WERI-Rb-1 (cell line): ENCODE data around the gene CDH23.

ENCODE experiments used
- DNase-seq: peaks from one replicate; pipeline ENCODE4 v3.0.0-alpha.2; 2020
- H3K27ac ChIP-seq: fragments of 250-450 bp; sonication (Bioruptor Pico); 2 replicates; pipeline ENCODE4 v1.5.1; 2020; ENCODE audit warnings: mild to moderate bottlenecking, moderate library complexity
- H3K27me3 ChIP-seq: fragments of 250-450 bp; sonication (Bioruptor Pico); 2 replicates; pipeline ENCODE4 v1.5.1; 2021; ENCODE audit warnings: mild to moderate bottlenecking, low read depth, moderate library complexity; ENCODE audit not compliant: insufficient read depth, severe bottlenecking
- H3K36me3 ChIP-seq: fragments of 250-450 bp; sonication (Bioruptor Pico); 2 replicates; pipeline ENCODE4 v1.5.1; 2020; ENCODE audit warnings: mild to moderate bottlenecking, moderate library complexity
- H3K4me3 ChIP-seq: 2 replicates; pipeline ENCODE4 v1.5.1; 2011; ENCODE audit warnings: low read depth, mild to moderate bottlenecking, control low read depth, low read length
- H3K9me3 ChIP-seq: fragments of 250-450 bp; sonication (Bioruptor Pico); 2 replicates; pipeline ENCODE4 v1.5.1; 2021; ENCODE audit warnings: mild to moderate bottlenecking, moderate library complexity; ENCODE audit not compliant: severe bottlenecking
- TF ChIP-seq, protein P1 (sequence below): IDR thresholded peaks from 2 replicates; pipeline ENCODE4 v1.5.1; 2011; ENCODE audit warnings: low read depth, mild to moderate bottlenecking, control low read depth, inconsistent platforms, low read length

Gene CDH23

DNA sequence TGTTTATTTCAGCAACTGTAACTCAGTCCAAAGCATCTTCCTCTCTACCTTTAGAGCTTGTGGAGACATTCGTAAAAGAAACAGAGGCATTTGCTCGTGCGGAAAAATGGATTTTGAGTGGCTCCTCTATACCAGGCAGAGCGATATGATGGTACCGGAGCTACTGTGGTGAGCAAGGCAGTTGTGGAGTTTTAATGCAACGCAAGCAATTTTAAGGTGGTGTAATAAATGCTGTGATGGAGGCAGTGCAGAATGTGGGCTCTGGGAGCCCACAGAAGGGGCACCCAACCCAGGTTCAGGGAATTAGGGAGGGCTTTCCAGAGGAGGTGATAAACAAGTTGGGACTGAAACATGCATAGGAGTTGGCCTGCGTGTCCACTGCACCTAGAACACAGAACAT, 149.5 kb downstream of the CDH23 start:
- no peak for DNase-seq
- no peaks in the 10 kb centered on the region for H3K27me3 ChIP-seq
- TF ChIP-seq, protein P1, sequence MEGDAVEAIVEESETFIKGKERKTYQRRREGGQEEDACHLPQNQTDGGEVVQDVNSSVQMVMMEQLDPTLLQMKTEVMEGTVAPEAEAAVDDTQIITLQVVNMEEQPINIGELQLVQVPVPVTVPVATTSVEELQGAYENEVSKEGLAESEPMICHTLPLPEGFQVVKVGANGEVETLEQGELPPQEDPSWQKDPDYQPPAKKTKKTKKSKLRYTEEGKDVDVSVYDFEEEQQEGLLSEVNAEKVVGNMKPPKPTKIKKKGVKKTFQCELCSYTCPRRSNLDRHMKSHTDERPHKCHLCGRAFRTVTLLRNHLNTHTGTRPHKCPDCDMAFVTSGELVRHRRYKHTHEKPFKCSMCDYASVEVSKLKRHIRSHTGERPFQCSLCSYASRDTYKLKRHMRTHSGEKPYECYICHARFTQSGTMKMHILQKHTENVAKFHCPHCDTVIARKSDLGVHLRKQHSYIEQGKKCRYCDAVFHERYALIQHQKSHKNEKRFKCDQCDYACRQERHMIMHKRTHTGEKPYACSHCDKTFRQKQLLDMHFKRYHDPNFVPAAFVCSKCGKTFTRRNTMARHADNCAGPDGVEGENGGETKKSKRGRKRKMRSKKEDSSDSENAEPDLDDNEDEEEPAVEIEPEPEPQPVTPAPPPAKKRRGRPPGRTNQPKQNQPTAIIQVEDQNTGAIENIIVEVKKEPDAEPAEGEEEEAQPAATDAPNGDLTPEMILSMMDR, result no peak

DNA sequence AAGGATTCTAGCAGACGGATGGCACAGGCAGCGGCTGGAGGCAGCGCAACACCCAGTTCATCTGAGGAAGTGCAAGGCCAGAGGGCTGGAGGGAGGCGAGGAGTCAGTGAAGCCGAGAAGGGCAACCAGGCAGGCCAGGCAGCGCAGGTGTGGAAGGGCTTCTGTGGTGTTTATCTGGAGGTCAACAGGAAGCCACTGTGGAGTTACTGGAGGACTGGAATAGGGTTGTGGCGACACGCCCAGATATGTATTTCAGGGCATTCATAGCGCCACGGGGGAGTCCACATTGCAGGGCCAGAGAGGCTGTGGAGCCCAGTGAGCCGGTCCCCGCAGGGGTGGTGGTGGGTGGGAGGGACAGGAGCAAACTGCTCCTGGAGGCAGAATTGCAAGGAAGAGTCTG, 150.6 kb downstream of the CDH23 start:
- TF ChIP-seq, protein P1, result no peak
- Histone ChIP-seq H3K4me3 (no peak overlapping the region), H3K9me3 (peaks cover 7% of the 10 kb centered on the region), H3K27ac (peak overlapping the region; percentile 96), H3K27me3 (no peaks in the 10 kb centered on the region), H3K36me3 (peaks cover 54% of the 10 kb centered on the region)
- no peak for DNase-seq

More for the DNA sequence above, 149.5 kb downstream of the CDH23 start:
- peak overlapping the region; percentile 96 for H3K27ac ChIP-seq
- H3K9me3 ChIP-seq, result peaks cover 7% of the 10 kb centered on the region
- H3K4me3 ChIP-seq, result no peak overlapping the region
- peaks cover 49% of the 10 kb centered on the region for H3K36me3 ChIP-seq

DNA sequence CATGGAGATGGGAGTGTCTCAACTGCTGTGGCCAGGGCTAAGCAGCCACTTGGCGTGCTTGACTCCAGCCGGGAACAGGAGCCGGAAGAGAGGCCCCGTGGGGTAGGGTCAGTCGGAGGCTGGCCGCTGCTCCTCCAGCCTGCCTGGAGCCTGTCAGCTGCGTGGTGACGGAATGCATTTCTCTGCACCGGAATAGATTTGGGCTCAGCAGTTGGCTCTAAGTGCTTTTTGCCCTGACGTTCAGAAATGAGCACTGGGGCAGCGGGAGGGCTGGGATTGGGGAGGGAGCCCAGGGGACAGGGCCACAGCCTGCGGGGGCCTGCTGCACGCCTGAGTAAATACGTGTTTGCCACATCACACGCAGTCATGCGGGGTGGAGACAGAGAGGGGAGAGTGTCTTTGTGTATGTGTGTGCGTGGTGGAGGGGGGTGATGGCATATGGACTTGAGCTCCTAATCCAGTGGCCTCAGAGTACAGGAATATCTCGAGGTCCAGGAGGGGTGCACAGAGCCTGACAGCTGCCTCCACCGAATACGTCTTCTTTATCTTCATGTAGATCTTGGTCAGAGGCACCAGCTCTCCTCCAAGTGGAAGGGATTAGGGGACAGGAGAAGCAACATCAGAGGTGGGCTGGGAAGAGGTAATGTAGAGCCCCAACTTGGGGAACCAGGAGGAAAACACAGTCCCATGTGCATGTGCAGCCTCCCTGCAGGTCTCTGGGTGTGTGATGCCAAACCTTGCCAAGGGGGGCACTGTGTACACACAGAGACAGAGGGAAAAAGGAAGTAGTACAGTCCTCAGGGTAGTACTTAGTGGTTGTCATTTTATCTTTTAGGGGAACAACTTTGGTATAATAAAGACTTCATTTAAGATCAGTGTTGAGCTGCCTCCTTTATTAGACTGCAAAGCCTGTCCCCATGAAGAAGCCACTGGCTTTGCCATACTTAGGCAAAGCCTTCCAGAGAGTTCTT, 151.4 kb downstream of the CDH23 start:
- DNase-seq, result peak; percentile 91
- Histone ChIP-seq H3K27me3 (no peaks in the 10 kb centered on the region), H3K9me3 (peaks cover 7% of the 10 kb centered on the region), H3K4me3 (no peak overlapping the region), H3K36me3 (peaks cover 51% of the 10 kb centered on the region), H3K27ac (peak overlapping the region; percentile 96)
- TF ChIP-seq, protein P1, result peak; percentile 48

DNA sequence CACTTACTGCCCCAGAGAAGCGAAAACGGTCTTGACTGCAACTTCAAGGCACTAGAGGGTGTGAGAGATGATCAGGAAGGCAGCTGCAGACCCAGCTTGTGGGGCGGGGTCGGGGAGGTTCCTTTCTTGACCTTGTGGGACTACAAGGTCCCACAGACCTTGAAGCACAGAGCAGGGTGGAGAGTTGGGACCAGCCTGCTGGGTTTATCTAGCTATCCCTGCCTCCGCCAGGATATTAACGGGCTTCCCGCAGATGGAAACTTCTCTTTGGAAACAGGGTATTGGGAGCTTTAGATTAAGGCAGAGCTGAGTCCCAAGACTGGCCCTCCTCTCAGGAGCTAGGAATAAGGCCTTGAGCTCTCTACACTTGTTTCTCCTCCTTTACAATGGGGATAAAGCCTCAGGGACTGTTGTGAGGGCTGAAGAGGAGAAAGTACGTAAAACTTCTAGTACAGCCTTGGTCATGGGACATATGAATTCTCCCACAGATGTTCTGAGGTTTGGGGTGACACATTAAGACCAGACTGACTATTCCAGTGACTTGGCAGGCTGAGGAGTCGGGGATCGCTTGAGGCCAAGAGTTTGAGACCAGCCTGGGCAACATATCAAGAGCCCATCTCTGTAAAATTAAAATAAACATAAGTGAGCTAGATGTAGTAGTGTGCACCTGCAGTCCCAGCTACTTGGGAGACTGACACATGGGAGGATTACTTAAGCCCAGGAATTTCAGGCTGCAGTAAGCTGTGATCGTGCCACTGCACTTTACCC, 153.2 kb downstream of the CDH23 start:
- peaks cover 57% of the 10 kb centered on the region for H3K36me3 ChIP-seq
- no peaks in the 10 kb centered on the region for H3K27me3 ChIP-seq
- peak overlapping the region; percentile 96 for H3K27ac ChIP-seq
- TF ChIP-seq, protein P1, result no peak
- H3K4me3 ChIP-seq, result no peak overlapping the region
- peaks cover 7% of the 10 kb centered on the region for H3K9me3 ChIP-seq
- peak; percentile 57 for DNase-seq

DNA sequence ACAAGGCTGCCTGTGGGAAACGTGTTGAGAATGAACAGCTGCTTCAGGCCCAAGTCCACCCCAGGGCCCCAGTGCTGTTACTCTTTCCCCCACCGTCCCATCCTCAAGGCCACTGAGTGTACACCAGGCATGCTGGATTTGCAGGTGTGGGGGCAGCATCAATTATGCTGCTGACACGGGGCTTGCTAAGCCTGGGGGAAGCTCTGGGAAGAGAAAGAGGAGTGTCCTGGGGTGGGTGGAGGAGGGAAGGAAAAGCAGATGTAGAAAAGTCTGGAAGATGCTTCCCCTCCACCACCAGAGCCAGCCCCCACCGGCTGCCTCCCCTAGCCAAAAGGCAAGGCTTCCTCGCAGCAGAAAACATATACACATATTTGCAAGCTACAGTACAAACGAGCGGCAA, 153.9 kb downstream of the CDH23 start:
- TF ChIP-seq, protein P1, result no peak
- Histone ChIP-seq H3K36me3 (peaks cover 57% of the 10 kb centered on the region), H3K27ac (peak overlapping the region; percentile 56), H3K4me3 (no peak overlapping the region), H3K9me3 (peaks cover 7% of the 10 kb centered on the region), H3K27me3 (no peaks in the 10 kb centered on the region)
- DNase-seq, result no peak
